ENCODE results near the gene FNDC3B.

The FNDC3B gene

DNA sequence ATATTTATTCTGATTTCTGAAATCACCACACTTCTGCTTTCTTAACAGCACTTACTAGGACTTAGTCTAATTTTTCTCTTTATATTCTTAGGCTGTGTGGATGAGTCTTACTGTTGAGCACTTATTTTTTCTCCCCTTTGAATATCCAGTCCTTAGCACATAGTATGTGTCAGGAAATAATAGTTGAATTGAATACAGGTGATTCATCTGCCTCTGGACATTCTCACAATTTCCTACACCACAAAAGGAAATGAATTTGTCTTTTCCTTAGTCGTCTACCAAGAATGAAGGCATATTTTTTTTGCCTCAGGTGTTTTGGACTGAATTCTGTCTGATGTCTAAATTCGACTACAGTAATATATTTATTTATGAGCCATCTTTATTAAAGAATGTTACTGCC is 204.6 kb downstream of the FNDC3B start:
- no peak overlapping the region for H3K4me3 ChIP-seq (ENCODE audit: low read depth, low read length)
- no peak for DNase-seq (ENCODE audit: low read depth)
- TF ChIP-seq MYC (IDR thresholded peaks at IDR 0.05; ENCODE audit: low read depth, low read length) (no peak), CTCF (IDR thresholded peaks at IDR 0.05; ENCODE audit: low read depth, low read length) (no peak), POLR2A (IDR thresholded peaks at IDR 0.05; ENCODE audit: extremely low read depth, insufficient read length) (no peak)
- TF ChIP-seq, protein P1, sequence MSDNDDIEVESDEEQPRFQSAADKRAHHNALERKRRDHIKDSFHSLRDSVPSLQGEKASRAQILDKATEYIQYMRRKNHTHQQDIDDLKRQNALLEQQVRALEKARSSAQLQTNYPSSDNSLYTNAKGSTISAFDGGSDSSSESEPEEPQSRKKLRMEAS (IDR thresholded peaks at IDR 0.05; ENCODE audit: low read depth, low read length), result no peak

DNA sequence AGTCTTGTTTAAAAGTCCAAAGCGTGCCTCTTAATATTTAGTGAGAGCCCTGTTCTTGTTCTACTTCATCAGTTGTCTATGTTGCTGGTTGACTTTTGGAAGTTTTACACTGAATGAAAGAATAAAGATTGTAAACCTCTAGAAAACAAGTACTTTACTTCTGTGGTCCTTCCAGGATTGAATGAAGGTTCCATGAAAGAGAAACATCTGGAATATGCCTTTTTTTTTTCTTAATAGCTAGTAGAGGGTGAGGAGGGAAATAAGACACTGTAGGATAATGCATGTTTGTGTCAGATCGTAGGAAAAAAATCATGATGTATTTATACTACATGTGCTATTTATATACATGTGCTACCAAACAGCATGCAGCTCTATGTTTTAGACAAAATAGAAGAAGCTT is 205.9 kb downstream of the FNDC3B start:
- DNase-seq (ENCODE audit: low read depth), result no peak
- no peak overlapping the region for H3K4me3 ChIP-seq (ENCODE audit: low read depth, low read length)
- no peak for TF ChIP-seq CTCF (IDR thresholded peaks at IDR 0.05; ENCODE audit: low read depth, low read length)

DNA sequence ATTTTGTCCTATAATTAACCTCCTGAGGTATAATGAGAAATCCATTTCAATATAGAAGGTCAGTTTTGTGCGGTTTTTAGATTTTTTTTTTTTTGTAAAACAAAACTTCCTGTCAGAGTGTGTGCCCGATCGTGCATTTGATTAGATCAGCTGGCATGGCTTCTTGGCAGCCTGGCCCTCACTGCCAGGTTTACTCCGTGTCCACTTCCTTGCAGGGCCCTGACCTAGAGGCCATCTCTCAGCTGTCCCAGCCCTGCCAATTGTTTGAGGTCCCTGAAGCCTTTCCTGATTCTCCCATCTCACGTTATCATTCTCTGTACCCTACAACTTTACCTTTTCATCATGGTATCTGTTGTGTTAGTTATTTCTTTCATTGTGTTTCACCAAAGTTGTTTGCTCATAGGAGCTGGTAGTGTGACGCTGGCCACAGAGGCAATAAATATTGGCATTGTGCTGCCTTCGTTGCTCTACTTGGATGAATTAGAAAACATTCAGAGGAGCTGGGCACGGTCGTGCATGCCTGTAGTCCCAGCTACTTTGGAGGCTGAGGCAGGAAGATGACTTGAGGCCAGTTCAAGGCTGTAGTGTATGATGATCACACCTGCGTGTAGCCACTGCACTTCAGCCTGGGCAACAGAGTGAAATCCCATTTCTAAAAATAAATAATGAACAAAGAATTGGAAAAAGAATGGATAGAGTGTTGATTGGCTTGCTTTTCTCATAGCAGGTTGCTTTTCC is 206.9 kb downstream of the FNDC3B start:
- no peak overlapping the region for H3K4me3 ChIP-seq (ENCODE audit: low read depth, low read length)
- TF ChIP-seq CTCF (IDR thresholded peaks at IDR 0.05; ENCODE audit: low read depth, low read length) (no peak), MYC (IDR thresholded peaks at IDR 0.05; ENCODE audit: low read depth, low read length) (no peak), POLR2A (IDR thresholded peaks at IDR 0.05; ENCODE audit: extremely low read depth, insufficient read length) (no peak)
- TF ChIP-seq, protein P1 (IDR thresholded peaks at IDR 0.05; ENCODE audit: low read depth, low read length), result no peak
- no peak for DNase-seq (ENCODE audit: low read depth)

GRCh38 chr3:172247525-172248274 is 208.3 kb downstream of the FNDC3B start:
- TF ChIP-seq, protein P1 (IDR thresholded peaks at IDR 0.05; ENCODE audit: low read depth, low read length), result no peak
- TF ChIP-seq CTCF (IDR thresholded peaks at IDR 0.05; ENCODE audit: low read depth, low read length), result no peak
- no peak for TF ChIP-seq POLR2A (IDR thresholded peaks at IDR 0.05; ENCODE audit: extremely low read depth, insufficient read length)
- TF ChIP-seq MYC (IDR thresholded peaks at IDR 0.05; ENCODE audit: low read depth, low read length), result no peak
- no peak overlapping the region for H3K4me3 ChIP-seq (ENCODE audit: low read depth, low read length)
- no peak for DNase-seq (ENCODE audit: low read depth)

DNA sequence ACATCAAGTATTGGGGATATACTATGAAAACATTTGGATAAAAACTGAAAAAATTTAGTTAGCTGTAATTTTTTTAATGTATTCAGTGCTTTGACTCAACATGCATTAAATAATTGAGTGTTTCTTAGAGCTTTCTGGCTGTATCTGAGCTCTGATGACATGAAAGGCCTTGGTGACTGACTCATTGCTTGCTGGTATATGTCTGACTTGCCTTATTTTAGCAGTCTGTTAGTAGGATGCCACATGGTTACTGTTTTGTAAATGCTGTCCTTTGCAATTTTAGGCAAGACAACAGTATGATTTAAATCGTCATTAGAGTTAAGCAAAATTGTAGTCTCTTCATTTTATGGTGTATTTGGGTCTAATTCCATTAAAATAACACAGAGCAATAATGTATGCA is 209.7 kb downstream of the FNDC3B start:
- no peak for TF ChIP-seq CTCF (IDR thresholded peaks at IDR 0.05; ENCODE audit: low read depth, low read length)
- TF ChIP-seq MYC (IDR thresholded peaks at IDR 0.05; ENCODE audit: low read depth, low read length), result no peak
- TF ChIP-seq POLR2A (IDR thresholded peaks at IDR 0.05; ENCODE audit: extremely low read depth, insufficient read length), result no peak
- TF ChIP-seq, protein P1 (IDR thresholded peaks at IDR 0.05; ENCODE audit: low read depth, low read length), result no peak
- no peak overlapping the region for H3K4me3 ChIP-seq (ENCODE audit: low read depth, low read length)
- no peak for DNase-seq (ENCODE audit: low read depth)
